WERI-Rb-1 (cell line): ENCODE data around the gene GAA.

Experiments used
- DNase-seq: peaks from one replicate; pipeline ENCODE4 v3.0.0-alpha.2; 2020
- H3K27ac ChIP-seq: fragments of 250-450 bp; sonication (Bioruptor Pico); 2 replicates; pipeline ENCODE4 v1.5.1; 2020; ENCODE audit warnings: mild to moderate bottlenecking, moderate library complexity
- H3K27me3 ChIP-seq: fragments of 250-450 bp; sonication (Bioruptor Pico); 2 replicates; pipeline ENCODE4 v1.5.1; 2021; ENCODE audit warnings: mild to moderate bottlenecking, low read depth, moderate library complexity; ENCODE audit not compliant: insufficient read depth, severe bottlenecking
- H3K36me3 ChIP-seq: fragments of 250-450 bp; sonication (Bioruptor Pico); 2 replicates; pipeline ENCODE4 v1.5.1; 2020; ENCODE audit warnings: mild to moderate bottlenecking, moderate library complexity
- H3K4me3 ChIP-seq: 2 replicates; pipeline ENCODE4 v1.5.1; 2011; ENCODE audit warnings: low read depth, mild to moderate bottlenecking, control low read depth, low read length
- H3K9me3 ChIP-seq: fragments of 250-450 bp; sonication (Bioruptor Pico); 2 replicates; pipeline ENCODE4 v1.5.1; 2021; ENCODE audit warnings: mild to moderate bottlenecking, moderate library complexity; ENCODE audit not compliant: severe bottlenecking
- CTCF ChIP-seq: IDR thresholded peaks from 2 replicates; pipeline ENCODE4 v1.5.1; 2011; ENCODE audit warnings: low read depth, mild to moderate bottlenecking, control low read depth, inconsistent platforms, low read length

Gene GAA

GRCh38 chr17:80067393-80067986 is 33.9 kb upstream of the GAA start:
- no peak for TF ChIP-seq CTCF
- Histone ChIP-seq H3K36me3 (peaks cover 3% of the 10 kb centered on the region; the same call in 1 of the 2 replicates), H3K27ac (no peak overlapping the region), H3K4me3 (no peak overlapping the region), H3K9me3 (no peaks in the 10 kb centered on the region), H3K27me3 (no peaks in the 10 kb centered on the region)
- no peak for DNase-seq

- Histone ChIP-seq H3K4me3 (no peak overlapping the region), H3K9me3 (no peaks in the 10 kb centered on the region), H3K27me3 (no peaks in the 10 kb centered on the region), H3K36me3 (no peaks in the 10 kb centered on the region; the same call in 1 of the 2 replicates), H3K27ac (no peak overlapping the region)
- DNase-seq = no peak
- TF ChIP-seq CTCF = no peak
These were observed 32.8 kb upstream of the GAA start for GRCh38 chr17:80068301-80069222.

GRCh38 chr17:80070375-80071115 is 30.8 kb upstream of the GAA start:
- H3K27ac ChIP-seq = no peak overlapping the region
- no peaks in the 10 kb centered on the region; the same call in 1 of the 2 replicates for H3K36me3 ChIP-seq
- no peak for DNase-seq
- H3K27me3 ChIP-seq = no peaks in the 10 kb centered on the region
- no peak for TF ChIP-seq CTCF
- H3K9me3 ChIP-seq = no peaks in the 10 kb centered on the region
- H3K4me3 ChIP-seq = no peak overlapping the region

- Histone ChIP-seq H3K36me3 (no peaks in the 10 kb centered on the region; the same call in 1 of the 2 replicates), H3K27ac (no peak overlapping the region), H3K9me3 (no peaks in the 10 kb centered on the region), H3K4me3 (no peak overlapping the region), H3K27me3 (no peaks in the 10 kb centered on the region)
- no peak for TF ChIP-seq CTCF
- DNase-seq = no peak
These were observed 30.1 kb upstream of the GAA start for GRCh38 chr17:80071116-80071841.

GRCh38 chr17:80072410-80072809 is 29.0 kb upstream of the GAA start:
- no peak overlapping the region for H3K4me3 ChIP-seq
- H3K27me3 ChIP-seq = no peaks in the 10 kb centered on the region
- TF ChIP-seq CTCF = no peak
- no peaks in the 10 kb centered on the region for H3K36me3 ChIP-seq
- H3K9me3 ChIP-seq = no peaks in the 10 kb centered on the region
- H3K27ac ChIP-seq = no peak overlapping the region
- DNase-seq = no peak
